ENCODE results near the gene PRKACB. TPM values are rescaled to one million over a fixed set of nuclear protein-coding genes. Genes with fewer than 3 reads are reported as not detected.

Gene PRKACB
- total RNA-seq, 1 donor from 2014 or later: 64.9 TPM

DNA sequence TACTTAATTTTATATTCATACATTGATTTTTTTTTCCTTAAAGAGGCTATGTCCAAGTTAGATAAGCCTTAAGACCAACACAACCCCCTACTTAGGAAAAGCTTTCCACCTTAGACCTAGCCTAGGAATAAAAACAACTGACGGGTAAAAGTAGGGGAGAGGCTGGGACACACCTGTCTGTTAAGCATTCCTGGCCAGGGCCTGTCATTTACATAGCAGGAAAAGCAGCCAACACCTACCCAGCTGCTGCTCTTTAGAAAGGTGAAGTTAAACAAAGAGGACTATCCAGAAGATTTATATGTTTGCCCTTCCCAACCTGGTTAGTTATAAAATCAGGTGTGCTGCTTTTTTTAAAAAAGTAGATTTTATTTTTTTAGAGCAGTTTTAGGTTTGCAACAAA is 128.3 kb downstream of the PRKACB start:
- FAIRE-seq: no peak
- no peak for DNase-seq (ENCODE audit: low read depth)
- no peak overlapping the region for H3K27ac ChIP-seq (ENCODE audit: low read depth, low read length)
- H3K79me2 ChIP-seq (ENCODE audit: insufficient read depth, low read length): no peaks in the 10 kb centered on the region
- no peak overlapping the region for H3K4me2 ChIP-seq (ENCODE audit: low read length)
- Mint-ChIP-seq H3K9me3 (ENCODE audit: unreplicated experiment) (no peaks in the 10 kb centered on the region), H3K27me3 (ENCODE audit: low read depth, unreplicated experiment) (no peaks in the 10 kb centered on the region), H3K27ac (ENCODE audit: unreplicated experiment) (no peak overlapping the region), H3K4me1 (ENCODE audit: low read depth, unreplicated experiment) (peaks cover 20% of the 10 kb centered on the region), H3K36me3 (ENCODE audit: low read depth, unreplicated experiment) (no peaks in the 10 kb centered on the region), H3K4me3 (ENCODE audit: unreplicated experiment) (no peak overlapping the region)
- H3K27me3 ChIP-seq (ENCODE audit: insufficient read depth, low read length): no peaks in the 10 kb centered on the region
- H3K9ac ChIP-seq (ENCODE audit: low read length): no peak overlapping the region
- no peak overlapping the region for H3K4me3 ChIP-seq (ENCODE audit: insufficient read depth, low read depth, low read length)
- peaks cover 11% of the 10 kb centered on the region for H3K4me1 ChIP-seq (ENCODE audit: insufficient read depth, low read length)
- H3K9me3 ChIP-seq (ENCODE audit: insufficient read depth, low read depth, low read length): no peaks in the 10 kb centered on the region
- H4K20me1 ChIP-seq (ENCODE audit: insufficient read depth, low read length): no peaks in the 10 kb centered on the region
- TF ChIP-seq EZH2 (IDR thresholded peaks at IDR 0.05; ENCODE audit: insufficient read depth, low read length) (no peak), CTCF (IDR thresholded peaks at IDR 0.05; ENCODE audit: insufficient read depth, low read depth, low read length) (no peak)
- no peak overlapping the region for H2AFZ ChIP-seq (ENCODE audit: low read depth, low read length)
- H3K36me3 ChIP-seq (ENCODE audit: insufficient read depth, low read length): no peaks in the 10 kb centered on the region

- Mint-ChIP-seq H3K27me3 (ENCODE audit: low read depth, unreplicated experiment) (no peaks in the 10 kb centered on the region), H3K9me3 (ENCODE audit: unreplicated experiment) (no peaks in the 10 kb centered on the region), H3K36me3 (ENCODE audit: low read depth, unreplicated experiment) (no peaks in the 10 kb centered on the region), H3K4me1 (ENCODE audit: low read depth, unreplicated experiment) (no peaks in the 10 kb centered on the region), H3K4me3 (ENCODE audit: unreplicated experiment) (no peak overlapping the region), H3K27ac (ENCODE audit: unreplicated experiment) (no peak overlapping the region)
- TF ChIP-seq CTCF (IDR thresholded peaks at IDR 0.05; ENCODE audit: insufficient read depth, low read depth, low read length): no peak
- no peak for TF ChIP-seq EZH2 (IDR thresholded peaks at IDR 0.05; ENCODE audit: insufficient read depth, low read length)
- no peaks in the 10 kb centered on the region for H3K36me3 ChIP-seq (ENCODE audit: insufficient read depth, low read length)
- DNase-seq (ENCODE audit: low read depth) (no peak), FAIRE-seq (no peak)
- no peaks in the 10 kb centered on the region for H3K79me2 ChIP-seq (ENCODE audit: insufficient read depth, low read length)
- no peak overlapping the region for H2AFZ ChIP-seq (ENCODE audit: low read depth, low read length)
- H3K9ac ChIP-seq (ENCODE audit: low read length): no peak overlapping the region
- H3K27me3 ChIP-seq (ENCODE audit: insufficient read depth, low read length): no peaks in the 10 kb centered on the region
- H3K4me3 ChIP-seq (ENCODE audit: insufficient read depth, low read depth, low read length): no peak overlapping the region
- no peak overlapping the region for H3K27ac ChIP-seq (ENCODE audit: low read depth, low read length)
- no peaks in the 10 kb centered on the region for H3K4me1 ChIP-seq (ENCODE audit: insufficient read depth, low read length)
- no peak overlapping the region for H3K4me2 ChIP-seq (ENCODE audit: low read length)
- H3K9me3 ChIP-seq (ENCODE audit: insufficient read depth, low read depth, low read length): no peaks in the 10 kb centered on the region
- H4K20me1 ChIP-seq (ENCODE audit: insufficient read depth, low read length): no peaks in the 10 kb centered on the region
These were observed 133.4 kb downstream of the PRKACB start for GRCh38 chr1:84277343-84278059.

GRCh38 chr1:84278905-84279304 is 134.8 kb downstream of the PRKACB start:
- no peaks in the 10 kb centered on the region for H3K27me3 ChIP-seq (ENCODE audit: insufficient read depth, low read length)
- H4K20me1 ChIP-seq (ENCODE audit: insufficient read depth, low read length): no peaks in the 10 kb centered on the region
- H3K36me3 ChIP-seq (ENCODE audit: insufficient read depth, low read length): no peaks in the 10 kb centered on the region
- no peak overlapping the region for H3K4me2 ChIP-seq (ENCODE audit: low read length)
- Mint-ChIP-seq H3K36me3 (ENCODE audit: low read depth, unreplicated experiment) (no peaks in the 10 kb centered on the region), H3K27ac (ENCODE audit: unreplicated experiment) (no peak overlapping the region), H3K4me3 (ENCODE audit: unreplicated experiment) (no peak overlapping the region), H3K9me3 (ENCODE audit: unreplicated experiment) (no peaks in the 10 kb centered on the region), H3K4me1 (ENCODE audit: low read depth, unreplicated experiment) (peaks cover 5% of the 10 kb centered on the region), H3K27me3 (ENCODE audit: low read depth, unreplicated experiment) (no peaks in the 10 kb centered on the region)
- no peak overlapping the region for H2AFZ ChIP-seq (ENCODE audit: low read depth, low read length)
- no peak overlapping the region for H3K4me3 ChIP-seq (ENCODE audit: insufficient read depth, low read depth, low read length)
- no peak overlapping the region for H3K9ac ChIP-seq (ENCODE audit: low read length)
- no peaks in the 10 kb centered on the region for H3K9me3 ChIP-seq (ENCODE audit: insufficient read depth, low read depth, low read length)
- no peak for FAIRE-seq
- no peak for DNase-seq (ENCODE audit: low read depth)
- H3K4me1 ChIP-seq (ENCODE audit: insufficient read depth, low read length): no peaks in the 10 kb centered on the region
- TF ChIP-seq EZH2 (IDR thresholded peaks at IDR 0.05; ENCODE audit: insufficient read depth, low read length): no peak
- no peak for TF ChIP-seq CTCF (IDR thresholded peaks at IDR 0.05; ENCODE audit: insufficient read depth, low read depth, low read length)
- H3K27ac ChIP-seq (ENCODE audit: low read depth, low read length): no peak overlapping the region
- no peaks in the 10 kb centered on the region for H3K79me2 ChIP-seq (ENCODE audit: insufficient read depth, low read length)
